Measurements from ENCODE around the gene LHPP.

DNA sequence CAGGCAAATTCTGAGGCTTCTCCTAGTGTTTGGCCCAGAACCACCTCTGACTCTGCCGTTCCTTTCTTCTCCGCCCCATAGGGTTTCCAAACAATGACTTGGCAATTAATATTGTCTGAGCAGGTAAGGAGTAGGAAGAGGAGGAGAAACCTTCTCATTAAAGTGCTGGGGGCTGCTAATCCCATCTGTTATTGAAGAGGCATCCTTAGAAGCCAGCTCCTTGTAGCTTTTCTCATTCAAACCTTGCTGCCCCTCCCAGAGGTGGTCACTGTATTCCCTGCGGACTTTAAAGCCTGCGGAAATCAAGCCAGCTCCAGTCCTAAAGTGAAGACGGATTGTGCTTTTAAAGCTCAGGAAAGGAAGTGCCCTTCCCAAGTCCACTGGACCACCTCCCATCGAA, 10.3 kb upstream of the LHPP start:
- TF ChIP-seq PPARA (CRISPR knock-in tag; IDR thresholded peaks at IDR 0.05; ENCODE audit: borderline replicate concordance), result no peak
- TF ChIP-seq ZNF70 (CRISPR knock-in tag; IDR thresholded peaks at IDR 0.05), result no peak
- TF ChIP-seq ARNTL (CRISPR knock-in tag; IDR thresholded peaks at IDR 0.05; ENCODE audit: borderline replicate concordance, low read depth), result no peak
- TF ChIP-seq, protein P1, sequence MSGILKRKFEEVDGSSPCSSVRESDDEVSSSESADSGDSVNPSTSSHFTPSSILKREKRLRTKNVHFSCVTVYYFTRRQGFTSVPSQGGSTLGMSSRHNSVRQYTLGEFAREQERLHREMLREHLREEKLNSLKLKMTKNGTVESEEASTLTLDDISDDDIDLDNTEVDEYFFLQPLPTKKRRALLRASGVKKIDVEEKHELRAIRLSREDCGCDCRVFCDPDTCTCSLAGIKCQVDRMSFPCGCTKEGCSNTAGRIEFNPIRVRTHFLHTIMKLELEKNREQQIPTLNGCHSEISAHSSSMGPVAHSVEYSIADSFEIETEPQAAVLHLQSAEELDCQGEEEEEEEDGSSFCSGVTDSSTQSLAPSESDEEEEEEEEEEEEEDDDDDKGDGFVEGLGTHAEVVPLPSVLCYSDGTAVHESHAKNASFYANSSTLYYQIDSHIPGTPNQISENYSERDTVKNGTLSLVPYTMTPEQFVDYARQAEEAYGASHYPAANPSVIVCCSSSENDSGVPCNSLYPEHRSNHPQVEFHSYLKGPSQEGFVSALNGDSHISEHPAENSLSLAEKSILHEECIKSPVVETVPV (CRISPR knock-in tag; IDR thresholded peaks at IDR 0.05), result no peak

Data from SK-N-SH treated with all-trans-retinoic acid at 6 μM for 48 hours (cell line).